HepG2 (cell line): ENCODE measurements around the gene PPP1R7. TPM values are rescaled to one million over a fixed set of nuclear protein-coding genes. Genes with fewer than 3 reads are reported as not detected.

Experiments used
- AKNA ChIP-seq: sonication (generic); formaldehyde crosslinking; IDR thresholded peaks from 2 replicates; pipeline ENCODE4 v1.4.0; 2020; ENCODE audit warnings: missing genetic modification reagents, borderline replicate concordance
- CEBPB ChIP-seq: IDR thresholded peaks from 2 replicates; pipeline ENCODE4 v1.6.1; 2011; ENCODE audit warnings: low read depth, low read length, improper control_type of control experiment, borderline replicate concordance
- CREB1 ChIP-seq, 2 experiments: fragments of 450-650 bp in 1 of 2; IDR thresholded peaks; 2 replicates each; pipeline ENCODE4 v1.6.1; 2016 to 2017; ENCODE audit warnings: control low read depth in 1 of 2, mild to moderate bottlenecking in 1 of 2, missing compliant biosample characterization in 1 of 2, missing genetic modification characterization in 1 of 2
- DNMT1 ChIP-seq: sonication (generic); formaldehyde crosslinking; IDR thresholded peaks from 2 replicates; pipeline ENCODE4 v1.5.1; 2020; ENCODE audit warnings: mild to moderate bottlenecking, missing genetic modification reagents
- ERF ChIP-seq: IDR thresholded peaks from 2 replicates; pipeline ENCODE4 v1.6.1; 2018; ENCODE audit warnings: missing biosample characterization, missing genetic modification reagents
- FOXJ3 ChIP-seq: sonication (generic); formaldehyde crosslinking; IDR thresholded peaks from 2 replicates; pipeline ENCODE4 v1.4.0; 2020; ENCODE audit warnings: missing genetic modification reagents, mild to moderate bottlenecking, borderline replicate concordance
- FOXK2 ChIP-seq: fragments of 450-650 bp; IDR thresholded peaks from 2 replicates; pipeline ENCODE4 v1.6.1; 2016
- HOMEZ ChIP-seq: IDR thresholded peaks from 2 replicates; pipeline ENCODE4 v1.6.1; 2016; ENCODE audit warnings: low read depth
- HOXA9 ChIP-seq: sonication (generic); formaldehyde crosslinking; IDR thresholded peaks from 2 replicates; pipeline ENCODE4 v1.8.1; 2022; ENCODE audit warnings: missing genetic modification reagents, mild to moderate bottlenecking, moderate library complexity, borderline replicate concordance
- LBX2 ChIP-seq: sonication (generic); formaldehyde crosslinking; IDR thresholded peaks from 2 replicates; pipeline ENCODE4 v1.5.0; 2020; ENCODE audit warnings: missing genetic modification reagents, mild to moderate bottlenecking, borderline replicate concordance
- PHF8 ChIP-seq: sonication (generic); formaldehyde crosslinking; IDR thresholded peaks from 2 replicates; pipeline ENCODE4 v1.5.0; 2020; ENCODE audit warnings: missing genetic modification reagents
- RARG ChIP-seq: sonication (generic); formaldehyde crosslinking; IDR thresholded peaks from 2 replicates; pipeline ENCODE4 v1.4.0; 2020; ENCODE audit warnings: low read depth, mild to moderate bottlenecking, missing genetic modification reagents
- SMAD9 ChIP-seq: sonication (generic); formaldehyde crosslinking; IDR thresholded peaks from 2 replicates; pipeline ENCODE4 v1.5.1; 2020; ENCODE audit warnings: mild to moderate bottlenecking, missing genetic modification reagents
- ZBTB37 ChIP-seq: sonication (generic); formaldehyde crosslinking; IDR thresholded peaks from 2 replicates; pipeline ENCODE4 v1.4.0; 2020; ENCODE audit warnings: mild to moderate bottlenecking, missing genetic modification reagents
- ZFP36 ChIP-seq: fragments of 150-350 bp; IDR thresholded peaks from 2 replicates; pipeline ENCODE4 v1.6.1; 2018; ENCODE audit warnings: borderline replicate concordance, low read length, low read depth; ENCODE audit not compliant: partially characterized antibody
- ZFP41 ChIP-seq: sonication (generic); formaldehyde crosslinking; IDR thresholded peaks from 2 replicates; pipeline ENCODE4 v1.4.0; 2020; ENCODE audit warnings: mild to moderate bottlenecking, missing genetic modification reagents, borderline replicate concordance
- ZFY ChIP-seq: sonication (generic); formaldehyde crosslinking; IDR thresholded peaks from 2 replicates; pipeline ENCODE4 v1.4.0; 2020; ENCODE audit warnings: missing genetic modification reagents
- ZFYVE20 ChIP-seq: sonication (generic); formaldehyde crosslinking; IDR thresholded peaks from 2 replicates; pipeline ENCODE4 v1.8.0; 2023; ENCODE audit warnings: low read depth, mild to moderate bottlenecking, moderate library complexity, missing genetic modification reagents, borderline replicate concordance
- ZNF75D ChIP-seq: sonication (generic); formaldehyde crosslinking; IDR thresholded peaks from 2 replicates; pipeline ENCODE4 v1.8.1; 2023; ENCODE audit warnings: missing genetic modification reagents, mild to moderate bottlenecking, borderline replicate concordance
- ZNF780A ChIP-seq: sonication (generic); formaldehyde crosslinking; IDR thresholded peaks from 2 replicates; pipeline ENCODE4 v1.8.0; 2022; ENCODE audit warnings: mild to moderate bottlenecking, missing genetic modification reagents, moderate library complexity
- ZSCAN31 ChIP-seq: sonication (generic); formaldehyde crosslinking; IDR thresholded peaks from 2 replicates; pipeline ENCODE4 v1.5.0; 2020; ENCODE audit warnings: low read depth, mild to moderate bottlenecking, missing genetic modification reagents
- polyA plus RNA-seq, 8 experiments: library from polyadenylated mRNA; depleted of rRNA in 3 of 8; stranded (reverse) in 7 of 8; unstranded in 1 of 8; fragments of >200 nt; fragmentation: Illumina TruSeq in 4 of 8; extraction: Trizol in 4 of 8; gene quantifications; 2 replicates each; pipeline versions ENCODE4 v1.2.1 to v1.2.3, GENCODE V29; 2011 to 2016; ENCODE audit warnings: low read depth in 4 of 8, missing spikeins in 1 of 8, mixed read lengths in 1 of 8; ENCODE audit not compliant: insufficient read depth in 1 of 8
- total RNA-seq, 5 experiments: library from RNA; depleted of rRNA; stranded (reverse); fragments of >200 nt; fragmentation: Illumina TruSeq; extraction: Trizol; gene quantifications; 2 replicates each; pipeline ENCODE4 v1.2.3, GENCODE V29; 2016; ENCODE audit warnings: low read depth in 1 of 5

Gene PPP1R7
- total and polyA plus RNA-seq, 2 of the 13 experiments (the other 11 are each of a cell fraction or from before 2014, with no cell fraction given): 33.3 to 67.9 TPM

GRCh38 chr2:241217320-241218031 is 67.2 kb downstream of the PPP1R7 start (continued):
- peak; percentile 94; the same call in 1 of the 2 replicates for TF ChIP-seq HOXA9 (CRISPR knock-in tag)
- no peak for TF ChIP-seq ZFP36
- no peak for TF ChIP-seq FOXJ3 (CRISPR knock-in tag)
- 0 out of 2 replicates have a peak, but pooled peaks have one; percentile 49 for TF ChIP-seq HOMEZ (CRISPR knock-in tag)
- peak; percentile 85; the same call in 1 of the 2 replicates for TF ChIP-seq ZFYVE20
- no peak for TF ChIP-seq ZNF75D
- TF ChIP-seq ERF (CRISPR knock-in tag): peak; percentile 71
- TF ChIP-seq CREB1 (IDR thresholded peaks at IDR 0.05): peak; percentile 48; the same call in 1 of the 2 replicates
- TF ChIP-seq CREB1 (CRISPR knock-in tag; IDR thresholded peaks at IDR 0.05): no peak
- peak; percentile 97 for TF ChIP-seq LBX2 (CRISPR knock-in tag)
- TF ChIP-seq DNMT1: peak; percentile 96; the same call in 1 of the 2 replicates
- no peak for TF ChIP-seq AKNA (CRISPR knock-in tag)
- TF ChIP-seq ZSCAN31 (CRISPR knock-in tag): 0 out of 2 replicates have a peak, but pooled peaks have one; percentile 58
- TF ChIP-seq FOXK2: no peak
- peak; percentile 79; the same call in 1 of the 2 replicates for TF ChIP-seq ZFP41
- TF ChIP-seq RARG (CRISPR knock-in tag): no peak
- TF ChIP-seq ZBTB37 (CRISPR knock-in tag): no peak
- no peak for TF ChIP-seq CEBPB
- TF ChIP-seq SMAD9 (CRISPR knock-in tag): no peak
- TF ChIP-seq ZFY: peak; percentile 87
- TF ChIP-seq ZNF780A (CRISPR knock-in tag): no peak
- TF ChIP-seq PHF8: peak; percentile 88
